Effector CD4-positive, alpha-beta T cell (primary cell): Measurements from ENCODE around the gene KIF14.
A peak's percentile ranks its signal among the peaks of the same experiment; 100 is the strongest.

Experiments
- DNase-seq: peaks from one replicate; pipeline ENCODE4 v3.0.0-alpha.2; 2020
- total RNA-seq: gene quantifications from one replicate; lab custom pipeline; 2026; lab: John Stamatoyannopoulos, UW

KIF14 gene, protein sequence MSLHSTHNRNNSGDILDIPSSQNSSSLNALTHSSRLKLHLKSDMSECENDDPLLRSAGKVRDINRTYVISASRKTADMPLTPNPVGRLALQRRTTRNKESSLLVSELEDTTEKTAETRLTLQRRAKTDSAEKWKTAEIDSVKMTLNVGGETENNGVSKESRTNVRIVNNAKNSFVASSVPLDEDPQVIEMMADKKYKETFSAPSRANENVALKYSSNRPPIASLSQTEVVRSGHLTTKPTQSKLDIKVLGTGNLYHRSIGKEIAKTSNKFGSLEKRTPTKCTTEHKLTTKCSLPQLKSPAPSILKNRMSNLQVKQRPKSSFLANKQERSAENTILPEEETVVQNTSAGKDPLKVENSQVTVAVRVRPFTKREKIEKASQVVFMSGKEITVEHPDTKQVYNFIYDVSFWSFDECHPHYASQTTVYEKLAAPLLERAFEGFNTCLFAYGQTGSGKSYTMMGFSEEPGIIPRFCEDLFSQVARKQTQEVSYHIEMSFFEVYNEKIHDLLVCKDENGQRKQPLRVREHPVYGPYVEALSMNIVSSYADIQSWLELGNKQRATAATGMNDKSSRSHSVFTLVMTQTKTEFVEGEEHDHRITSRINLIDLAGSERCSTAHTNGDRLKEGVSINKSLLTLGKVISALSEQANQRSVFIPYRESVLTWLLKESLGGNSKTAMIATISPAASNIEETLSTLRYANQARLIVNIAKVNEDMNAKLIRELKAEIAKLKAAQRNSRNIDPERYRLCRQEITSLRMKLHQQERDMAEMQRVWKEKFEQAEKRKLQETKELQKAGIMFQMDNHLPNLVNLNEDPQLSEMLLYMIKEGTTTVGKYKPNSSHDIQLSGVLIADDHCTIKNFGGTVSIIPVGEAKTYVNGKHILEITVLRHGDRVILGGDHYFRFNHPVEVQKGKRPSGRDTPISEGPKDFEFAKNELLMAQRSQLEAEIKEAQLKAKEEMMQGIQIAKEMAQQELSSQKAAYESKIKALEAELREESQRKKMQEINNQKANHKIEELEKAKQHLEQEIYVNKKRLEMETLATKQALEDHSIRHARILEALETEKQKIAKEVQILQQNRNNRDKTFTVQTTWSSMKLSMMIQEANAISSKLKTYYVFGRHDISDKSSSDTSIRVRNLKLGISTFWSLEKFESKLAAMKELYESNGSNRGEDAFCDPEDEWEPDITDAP (N-terminal part only)
- 2.6 reads per million, percentile 8 among the genes with 10 or more reads in this experiment for total RNA-seq

DNA sequence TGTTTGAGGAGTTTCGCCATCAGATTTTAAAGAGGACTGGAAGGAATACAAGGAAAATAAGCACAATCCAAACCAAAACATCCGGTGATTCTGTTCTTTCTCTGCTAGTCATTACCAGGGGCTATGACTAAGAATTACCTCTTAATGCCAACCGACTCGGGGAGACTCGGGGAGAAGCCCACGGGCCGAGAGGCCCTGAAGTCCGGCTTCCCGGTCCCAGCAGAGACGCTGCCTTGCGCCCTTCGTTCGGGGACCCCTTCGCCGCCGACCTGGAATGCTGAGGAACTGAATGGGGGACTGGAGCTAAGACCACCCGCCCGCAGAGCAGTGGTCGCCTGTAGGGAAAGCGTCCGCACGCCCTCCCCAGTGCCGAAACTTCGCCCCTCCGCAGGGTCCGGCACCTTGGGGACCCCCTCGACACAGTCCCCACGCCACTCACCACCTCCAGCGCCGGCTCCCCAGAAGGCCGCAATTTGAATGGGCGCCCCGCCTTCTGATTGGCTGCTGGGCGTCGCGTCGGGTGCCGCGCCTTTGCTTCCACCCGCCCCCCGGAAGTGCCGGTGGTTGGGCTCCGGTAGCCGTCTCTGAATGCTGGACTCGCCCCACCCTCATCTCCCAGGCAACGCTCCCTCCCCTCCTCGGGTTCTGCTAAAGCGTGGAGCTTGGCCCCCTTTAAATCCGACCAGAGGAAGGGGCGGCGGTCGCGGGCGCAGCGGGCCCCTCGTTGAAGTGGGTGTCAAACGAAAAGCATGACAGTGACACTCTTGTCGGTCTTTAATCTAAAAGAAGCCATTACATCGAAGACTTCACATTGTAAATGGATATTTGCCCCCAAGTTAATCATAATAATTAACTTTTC, at the start of gene KIF14:
Gene KIF14 (minus strand): TSS at position 479 of the 859 bp plus-strand sequence. CDS start 2,028 bp downstream, outside the sequence.
- DNase-seq, result peak; percentile 91

- DNase-seq, result peak; percentile 86
Observed at GRCh38 chr1:200669314-200670241, 49.0 kb upstream of the KIF14 start, which contains the start of gene DDX59. Gene DDX59 (minus strand): TSS chr1:200669907. CDS start chr1:200666740, 3,167 bp downstream.

- no peak for DNase-seq
Observed at GRCh38 chr1:200668514-200669313, 48.2 kb upstream of the KIF14 start.

DNA sequence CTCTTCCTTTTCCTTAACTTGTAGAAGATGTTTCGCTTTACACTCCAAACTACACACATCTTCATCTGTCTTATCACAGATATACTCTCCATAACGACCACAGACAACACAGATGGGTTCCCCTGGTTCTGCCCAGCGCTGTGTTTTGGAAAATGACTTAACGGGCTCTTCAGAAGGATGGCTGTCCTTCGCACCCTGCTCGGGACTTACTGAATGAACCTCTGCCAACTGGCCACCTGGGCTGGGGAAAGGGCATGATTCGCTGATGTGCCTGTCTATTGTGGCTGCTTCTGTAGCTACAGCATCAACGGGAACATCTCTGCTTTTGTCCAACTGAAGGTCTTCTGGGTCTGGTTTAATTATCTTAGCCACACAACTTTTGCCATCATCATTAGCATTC, 45.8 kb upstream of the KIF14 start:
- DNase-seq, result no peak

- DNase-seq, result no peak
Observed at GRCh38 chr1:200665861-200666260, 45.3 kb upstream of the KIF14 start.

GRCh38 chr1:200660719-200661118, 40.2 kb upstream of the KIF14 start:
- no peak for DNase-seq

DNA sequence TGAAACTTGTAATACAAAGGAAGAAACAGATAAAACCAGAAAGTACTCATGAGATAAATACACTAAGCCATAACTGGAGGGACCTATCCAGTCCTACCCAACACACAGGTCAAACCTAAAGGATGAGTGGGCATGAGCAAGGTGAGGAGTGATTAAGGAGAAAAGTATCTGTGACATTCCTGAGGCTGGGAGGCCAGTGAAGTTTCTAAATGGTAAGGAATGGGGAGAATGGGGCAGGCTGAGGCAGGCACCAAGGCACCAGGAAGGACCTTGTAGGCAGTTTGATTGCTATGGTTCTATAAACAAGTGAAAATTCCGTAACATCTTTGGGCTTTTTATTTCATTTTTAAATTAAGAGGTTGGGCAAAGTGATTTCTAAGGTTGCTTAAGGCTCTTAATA, 38.7 kb upstream of the KIF14 start:
- no peak for DNase-seq

GRCh38 chr1:200658037-200658818, 37.7 kb upstream of the KIF14 start:
- DNase-seq, result no peak

GRCh38 chr1:200654660-200655059, 34.1 kb upstream of the KIF14 start:
- DNase-seq, result no peak

- DNase-seq, result no peak
Observed at GRCh38 chr1:200653022-200653462, 32.5 kb upstream of the KIF14 start.

DNA sequence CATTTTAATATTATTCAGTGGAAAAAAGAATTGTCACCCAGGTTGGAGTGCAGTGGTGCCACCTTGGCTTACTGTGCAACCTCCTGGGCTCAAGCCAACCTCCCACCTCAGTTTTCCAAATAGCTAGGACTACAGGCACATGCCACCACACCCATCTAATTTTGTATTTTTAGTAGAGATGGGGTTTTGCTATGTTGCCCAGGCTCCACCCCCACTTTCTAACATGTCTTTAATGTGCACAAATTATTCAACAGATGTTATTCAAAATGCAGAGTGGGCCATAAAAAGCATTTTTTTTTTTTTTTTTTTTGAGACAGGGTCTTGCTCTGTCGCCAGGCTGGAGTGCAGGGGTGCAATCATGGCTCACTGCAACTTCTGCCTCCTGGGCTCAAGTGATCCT, 31.8 kb upstream of the KIF14 start:
- no peak for DNase-seq

DNA sequence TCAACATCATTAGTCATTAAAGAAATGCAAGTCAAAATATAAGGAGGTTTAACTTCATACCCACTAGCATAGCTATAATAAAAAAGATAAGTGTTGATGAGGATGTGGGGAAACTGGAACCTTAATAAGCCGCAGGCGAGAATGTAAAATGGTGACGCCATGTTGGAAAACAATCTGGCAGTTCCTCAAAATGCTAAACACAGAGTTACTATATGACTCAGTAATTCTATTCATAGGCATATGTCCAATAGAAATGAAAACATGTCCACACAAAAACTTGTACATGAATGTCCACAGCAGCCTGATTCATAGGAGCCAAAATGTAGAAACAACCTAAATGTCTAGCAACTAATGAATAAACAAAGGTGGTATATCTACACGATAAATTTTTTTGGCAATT, 26.0 kb upstream of the KIF14 start:
- no peak for DNase-seq

DNA sequence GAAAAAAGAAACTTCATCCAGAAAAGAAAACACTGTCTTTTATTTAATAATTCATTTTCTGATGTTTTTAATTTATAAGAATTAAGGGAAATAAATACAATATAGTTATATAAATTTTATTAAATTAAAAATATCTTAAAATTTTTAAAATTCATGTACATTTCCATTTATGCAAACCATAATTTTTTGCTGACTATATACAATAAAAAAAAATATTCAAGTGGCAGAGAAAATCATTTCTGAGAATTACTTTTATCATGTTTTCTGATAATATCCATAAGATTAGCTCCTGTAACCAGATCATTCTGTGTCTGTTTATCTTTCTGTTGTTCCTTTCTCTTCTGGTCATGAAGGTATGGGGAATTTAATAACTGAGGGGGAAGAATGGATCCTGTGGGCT, 23.5 kb upstream of the KIF14 start:
- DNase-seq, result no peak

DNA sequence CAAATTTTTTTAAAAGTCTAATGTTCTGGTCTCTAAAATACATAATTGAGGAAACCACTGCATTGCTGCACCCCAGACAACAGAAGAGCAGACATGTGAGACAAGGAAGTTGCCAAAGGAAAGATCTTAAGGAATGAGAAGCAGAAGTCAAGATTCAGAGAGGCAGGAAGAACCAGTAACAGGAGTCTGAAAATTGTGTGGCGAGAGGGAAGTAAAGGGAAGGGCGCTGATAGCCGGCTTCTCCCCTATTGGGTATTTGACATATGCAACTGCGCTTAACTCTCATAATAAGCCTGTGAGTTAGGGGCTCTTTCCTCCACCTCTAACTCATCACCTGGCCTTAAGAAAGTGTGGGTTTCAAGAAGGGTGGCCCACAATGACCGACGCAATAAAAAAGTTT, 21.9 kb upstream of the KIF14 start:
- no peak for DNase-seq

DNA sequence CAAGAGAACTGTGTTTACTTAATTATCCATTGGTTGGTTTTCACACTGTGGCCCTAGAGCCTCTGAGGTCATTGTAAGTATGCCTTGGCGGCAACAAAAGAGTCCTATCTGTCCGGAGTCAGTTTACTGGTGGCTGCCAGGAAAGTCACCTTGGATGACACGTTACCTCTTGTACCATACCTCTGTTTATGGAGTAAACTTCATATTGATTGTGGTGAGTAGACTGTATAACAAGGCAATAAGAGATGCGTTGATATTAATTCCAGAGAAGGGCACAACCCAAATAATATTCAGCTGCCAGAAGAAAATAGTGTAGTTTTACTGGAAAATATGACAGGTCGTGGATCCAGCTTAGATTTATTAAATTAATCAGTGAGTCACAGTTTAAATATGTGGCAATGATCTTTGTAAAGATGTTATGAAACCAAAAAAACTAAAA, 20.4 kb upstream of the KIF14 start:
- DNase-seq, result no peak

GRCh38 chr1:200640373-200640962, 19.9 kb upstream of the KIF14 start:
- DNase-seq, result no peak

DNA sequence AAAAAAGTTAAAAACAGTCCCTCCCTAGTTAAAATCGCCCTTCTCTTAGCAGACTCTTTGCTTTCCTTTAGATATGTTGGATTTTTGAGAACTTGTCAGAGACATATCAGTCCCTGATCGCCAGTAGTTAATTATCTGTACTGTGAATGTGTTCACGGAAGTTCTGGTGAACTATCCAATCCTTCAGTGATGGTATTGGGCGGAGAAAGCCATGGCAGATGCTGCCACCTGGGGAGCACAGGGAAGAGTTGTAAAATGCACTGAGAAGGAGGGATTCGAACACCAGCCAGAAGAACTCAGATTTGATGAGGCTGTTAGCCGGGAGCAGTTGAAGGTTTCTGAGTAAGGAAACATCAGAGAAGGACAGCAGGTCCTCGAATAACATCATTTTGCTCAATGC, 17.5 kb upstream of the KIF14 start:
- no peak for DNase-seq

GRCh38 chr1:200636681-200637080, 16.1 kb upstream of the KIF14 start:
- DNase-seq, result no peak
